ENCODE results near the gene JPH3. TPM values are rescaled to one million over a fixed set of nuclear protein-coding genes. Genes with fewer than 3 reads are reported as not detected.

JPH3 gene
- total RNA-seq, 2 experiments from 2014 or later = 0.07 to 0.09 TPM

- Mint-ChIP-seq H3K36me3 (ENCODE audit: low read depth) (peaks cover 2% of the 10 kb centered on the region), H3K27ac (no peak overlapping the region), H3K9me3 (no peaks in the 10 kb centered on the region), H3K4me1 (ENCODE audit: low read depth) (peaks cover 5% of the 10 kb centered on the region), H3K27me3 (no peaks in the 10 kb centered on the region), H3K4me3 (no peak overlapping the region)
- intact Hi-C loops (cut with micrococcal nuclease) = no loop called here
- no peak for DNase-seq
- POLR2A ChIA-PET = interaction anchor here (1.4 kb wide), 1 partner anchor 15 kb away, joined by 3 read pairs; no protein-coding TSS in a partner anchor
- ATAC-seq = no peak
- TF ChIP-seq, protein P1, sequence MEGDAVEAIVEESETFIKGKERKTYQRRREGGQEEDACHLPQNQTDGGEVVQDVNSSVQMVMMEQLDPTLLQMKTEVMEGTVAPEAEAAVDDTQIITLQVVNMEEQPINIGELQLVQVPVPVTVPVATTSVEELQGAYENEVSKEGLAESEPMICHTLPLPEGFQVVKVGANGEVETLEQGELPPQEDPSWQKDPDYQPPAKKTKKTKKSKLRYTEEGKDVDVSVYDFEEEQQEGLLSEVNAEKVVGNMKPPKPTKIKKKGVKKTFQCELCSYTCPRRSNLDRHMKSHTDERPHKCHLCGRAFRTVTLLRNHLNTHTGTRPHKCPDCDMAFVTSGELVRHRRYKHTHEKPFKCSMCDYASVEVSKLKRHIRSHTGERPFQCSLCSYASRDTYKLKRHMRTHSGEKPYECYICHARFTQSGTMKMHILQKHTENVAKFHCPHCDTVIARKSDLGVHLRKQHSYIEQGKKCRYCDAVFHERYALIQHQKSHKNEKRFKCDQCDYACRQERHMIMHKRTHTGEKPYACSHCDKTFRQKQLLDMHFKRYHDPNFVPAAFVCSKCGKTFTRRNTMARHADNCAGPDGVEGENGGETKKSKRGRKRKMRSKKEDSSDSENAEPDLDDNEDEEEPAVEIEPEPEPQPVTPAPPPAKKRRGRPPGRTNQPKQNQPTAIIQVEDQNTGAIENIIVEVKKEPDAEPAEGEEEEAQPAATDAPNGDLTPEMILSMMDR (IDR thresholded peaks at IDR 0.05) = no peak
- CTCF ChIA-PET = interaction anchor here (0.8 kb wide), 1 partner anchor 58 kb away, joined by 3 read pairs; no protein-coding TSS in a partner anchor
Observed at GRCh38 chr16:87694441-87695125, 92.3 kb downstream of the JPH3 start.

DNA sequence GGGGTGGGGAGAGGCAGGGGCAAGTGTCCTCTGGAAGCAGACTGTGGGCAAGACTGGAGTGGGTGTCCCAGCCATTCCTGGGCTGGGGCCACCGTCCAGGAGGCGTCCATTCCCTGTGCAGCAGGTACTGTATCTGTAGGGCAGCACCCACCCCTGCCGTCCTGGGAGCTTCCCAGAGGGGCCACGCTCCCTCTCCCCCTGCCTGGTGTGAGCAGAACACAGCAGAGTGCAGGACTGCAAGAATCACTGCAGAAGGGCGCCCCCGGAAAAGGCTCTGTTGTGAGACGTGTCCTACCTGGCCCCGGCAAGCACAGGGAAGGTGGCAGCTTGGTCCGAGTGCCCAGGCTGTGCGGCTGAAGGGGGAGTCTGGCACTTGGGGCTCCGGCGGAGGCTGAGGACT, 93.2 kb downstream of the JPH3 start:
- no peak for ATAC-seq
- Mint-ChIP-seq H3K27me3 (no peaks in the 10 kb centered on the region), H3K4me1 (ENCODE audit: low read depth) (peaks cover 6% of the 10 kb centered on the region), H3K4me3 (no peak overlapping the region), H3K9me3 (no peaks in the 10 kb centered on the region), H3K27ac (no peak overlapping the region), H3K36me3 (ENCODE audit: low read depth) (peaks cover 2% of the 10 kb centered on the region)
- POLR2A ChIA-PET = no interaction called here
- TF ChIP-seq, protein P1 (IDR thresholded peaks at IDR 0.05) = no peak
- intact Hi-C loops (cut with micrococcal nuclease) = no loop called here
- CTCF ChIA-PET = no interaction called here
- no peak for DNase-seq

DNA sequence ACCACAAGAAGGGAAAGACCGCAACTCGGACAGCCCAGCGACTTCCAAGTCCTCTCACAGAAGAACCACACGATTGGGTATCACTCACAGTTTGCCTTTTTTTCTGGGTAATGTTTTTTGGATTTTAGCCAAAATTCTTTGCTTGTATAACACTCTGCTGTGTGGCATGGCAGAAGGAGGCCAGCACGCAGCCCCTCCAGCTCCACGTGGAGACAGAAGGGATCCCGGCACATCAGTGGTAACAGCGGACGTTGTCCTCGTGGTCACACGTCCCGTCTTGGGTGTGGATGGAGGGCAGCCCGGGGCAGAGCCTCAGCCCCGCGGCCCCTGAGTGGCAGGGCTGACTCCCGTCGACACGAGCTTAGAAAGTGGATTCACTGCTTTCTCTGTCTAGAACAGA, 94.4 kb downstream of the JPH3 start:
- intact Hi-C loops (cut with micrococcal nuclease) = no loop called here
- ATAC-seq (no peak), DNase-seq (no peak)
- ChIA-PET CTCF (no interaction called here), POLR2A (no interaction called here)
- Mint-ChIP-seq H3K4me3 (no peak overlapping the region), H3K4me1 (ENCODE audit: low read depth) (peaks cover 16% of the 10 kb centered on the region), H3K27me3 (no peaks in the 10 kb centered on the region), H3K36me3 (ENCODE audit: low read depth) (peaks cover 5% of the 10 kb centered on the region), H3K27ac (no peak overlapping the region), H3K9me3 (no peaks in the 10 kb centered on the region)
- TF ChIP-seq, protein P1 (IDR thresholded peaks at IDR 0.05) = no peak

- ChIA-PET POLR2A (no interaction called here), CTCF (no interaction called here)
- Mint-ChIP-seq H3K27ac (no peak overlapping the region), H3K27me3 (no peaks in the 10 kb centered on the region), H3K4me1 (ENCODE audit: low read depth) (peaks cover 21% of the 10 kb centered on the region), H3K9me3 (no peaks in the 10 kb centered on the region), H3K36me3 (ENCODE audit: low read depth) (peaks cover 10% of the 10 kb centered on the region), H3K4me3 (no peak overlapping the region)
- intact Hi-C loops (cut with micrococcal nuclease) = no loop called here
- DNase-seq = no peak
- TF ChIP-seq, protein P1 (IDR thresholded peaks at IDR 0.05) = no peak
- no peak for ATAC-seq
Observed at GRCh38 chr16:87697256-87697655, 94.9 kb downstream of the JPH3 start.

- H3K4me1 Mint-ChIP-seq (ENCODE audit: low read depth) = peaks cover 26% of the 10 kb centered on the region
- DNase-seq = no peak
- peak overlapping the region; percentile 66 for H3K27ac Mint-ChIP-seq
- ChIA-PET POLR2A (interaction anchor here (1.9 kb wide), 1 partner anchor 13 kb away, joined by 5 read pairs; no protein-coding TSS in a partner anchor), CTCF (no interaction called here)
- TF ChIP-seq, protein P1 (IDR thresholded peaks at IDR 0.05) = no peak
- no peaks in the 10 kb centered on the region for H3K27me3 Mint-ChIP-seq
- intact Hi-C loops (cut with micrococcal nuclease) = no loop called here
- no peak for ATAC-seq
- H3K36me3 Mint-ChIP-seq (ENCODE audit: low read depth) = peaks cover 14% of the 10 kb centered on the region
- H3K9me3 Mint-ChIP-seq = no peaks in the 10 kb centered on the region
- H3K4me3 Mint-ChIP-seq = no peak overlapping the region
Observed at GRCh38 chr16:87697792-87698191, 95.5 kb downstream of the JPH3 start.

All from activated CD8-positive, alpha-beta T cell treated with anti-CD3 and anti-CD28 coated beads for 36 hours (primary cell).